DOHH2 (cell line): Measurements from ENCODE around the gene MICAL3.

ENCODE experiments used
- H3F3A ChIP-seq: fragments of 200-600 bp; sonication (generic), shearing (Covaris generic); 2 replicates; pipeline ENCODE4 v1.6.0; 2016; ENCODE audit warnings: antibody characterized with exemption, mild to moderate bottlenecking; ENCODE audit not compliant: control insufficient read depth, insufficient read depth
- H3K27ac ChIP-seq: fragments of 200-600 bp; sonication (generic); 2 replicates; pipeline ENCODE4 v1.5.1; 2014; ENCODE audit warnings: low read depth, mild to moderate bottlenecking, low read length, moderate library complexity
- H3K27me3 ChIP-seq: fragments of 200-600 bp; sonication (generic); 2 replicates; pipeline ENCODE4 v1.6.1; 2014; ENCODE audit warnings: mild to moderate bottlenecking, low read length, mixed read lengths; ENCODE audit not compliant: control insufficient read depth
- H3K36me3 ChIP-seq: fragments of 200-600 bp; sonication (generic); 2 replicates; pipeline ENCODE4 v1.6.1; 2014; ENCODE audit warnings: mild to moderate bottlenecking, low read length, moderate library complexity, mixed read lengths; ENCODE audit not compliant: control insufficient read depth
- H3K4me1 ChIP-seq: fragments of 200-600 bp; sonication (generic); 2 replicates; pipeline ENCODE4 v1.6.1; 2014; ENCODE audit warnings: mild to moderate bottlenecking, low read length, mixed read lengths; ENCODE audit not compliant: control insufficient read depth
- H3K4me2 ChIP-seq: fragments of 200-600 bp; sonication (generic); 2 replicates; pipeline ENCODE4 v1.6.0; 2014; ENCODE audit warnings: mild to moderate bottlenecking, low read length, moderate library complexity
- H3K4me3 ChIP-seq: fragments of 200-600 bp; sonication (generic); 2 replicates; pipeline ENCODE4 v1.5.1; 2014; ENCODE audit warnings: mild to moderate bottlenecking, low read length, mixed read lengths
- H3K79me2 ChIP-seq: fragments of 200-600 bp; sonication (generic); 2 replicates; pipeline ENCODE4 v1.6.1; 2014; ENCODE audit warnings: mild to moderate bottlenecking, low read length, mixed read lengths; ENCODE audit not compliant: control insufficient read depth
- H3K9me2 ChIP-seq: fragments of 200-600 bp; sonication (generic); replicated peaks from 2 replicates; pipeline ENCODE4 v1.6.1; 2014; ENCODE audit warnings: mild to moderate bottlenecking, low read length, mixed read lengths; ENCODE audit not compliant: control insufficient read depth
- H3K9me3 ChIP-seq: fragments of 200-600 bp; sonication (generic); 2 replicates; pipeline ENCODE4 v1.6.1; 2014; ENCODE audit warnings: antibody characterized with exemption, low read length, mixed read lengths; ENCODE audit not compliant: control insufficient read depth, insufficient read depth
- H4K20me1 ChIP-seq: fragments of 200-600 bp; sonication (generic); 2 replicates; pipeline ENCODE4 v1.6.0; 2014; ENCODE audit warnings: low read depth, mild to moderate bottlenecking, antibody characterized with exemption, low read length, moderate library complexity; ENCODE audit not compliant: control insufficient read depth, insufficient read depth
- CTCF ChIP-seq: fragments of 200-600 bp; sonication (generic); IDR thresholded peaks from one replicate; pipeline ENCODE4 v1.5.1; 2014; ENCODE audit warnings: antibody characterized with exemption, mild to moderate bottlenecking, low read depth, low read length; ENCODE audit not compliant: poor library complexity, severe bottlenecking
- EZH2phosphoT487 ChIP-seq: fragments of 200-600 bp; sonication (generic); IDR thresholded peaks from 2 replicates; pipeline ENCODE4 v1.6.1; 2017; ENCODE audit warnings: borderline replicate concordance, mild to moderate bottlenecking, antibody characterized with exemption, low read length, moderate library complexity, mixed read lengths

Gene MICAL3

GRCh38 chr22:17855572-17856290 is 168.6 kb downstream of the MICAL3 start:
- H3K4me1 ChIP-seq: no peaks in the 10 kb centered on the region
- H3K4me3 ChIP-seq: no peak overlapping the region
- H3K9me2 ChIP-seq: no peaks in the 10 kb centered on the region
- no peaks in the 10 kb centered on the region for H3K79me2 ChIP-seq
- H3K27ac ChIP-seq: no peak overlapping the region
- H3K4me2 ChIP-seq: no peak overlapping the region
- H3K9me3 ChIP-seq: no peaks in the 10 kb centered on the region
- H3K36me3 ChIP-seq: peaks cover 5% of the 10 kb centered on the region; the same call in 1 of the 2 replicates
- H3K27me3 ChIP-seq: no peaks in the 10 kb centered on the region
- TF ChIP-seq EZH2phosphoT487: no peak
- no peak for TF ChIP-seq CTCF
- H4K20me1 ChIP-seq: no peaks in the 10 kb centered on the region
- H3F3A ChIP-seq: no peaks in the 10 kb centered on the region

GRCh38 chr22:17853073-17853472 is 171.3 kb downstream of the MICAL3 start:
- H4K20me1 ChIP-seq: no peaks in the 10 kb centered on the region
- no peaks in the 10 kb centered on the region for H3F3A ChIP-seq
- no peaks in the 10 kb centered on the region for H3K4me1 ChIP-seq
- no peaks in the 10 kb centered on the region for H3K9me2 ChIP-seq
- no peak overlapping the region for H3K4me3 ChIP-seq
- no peaks in the 10 kb centered on the region for H3K27me3 ChIP-seq
- peaks cover 5% of the 10 kb centered on the region; the same call in 1 of the 2 replicates for H3K36me3 ChIP-seq
- H3K4me2 ChIP-seq: no peak overlapping the region
- no peaks in the 10 kb centered on the region for H3K79me2 ChIP-seq
- H3K9me3 ChIP-seq: no peaks in the 10 kb centered on the region
- H3K27ac ChIP-seq: no peak overlapping the region
- TF ChIP-seq CTCF: no peak
- no peak for TF ChIP-seq EZH2phosphoT487

- Histone ChIP-seq H3K4me3 (no peak overlapping the region), H3K4me1 (no peaks in the 10 kb centered on the region), H3K79me2 (no peaks in the 10 kb centered on the region), H3K27me3 (no peaks in the 10 kb centered on the region), H3K9me3 (no peaks in the 10 kb centered on the region), H3K4me2 (no peak overlapping the region), H3K27ac (no peak overlapping the region), H4K20me1 (no peaks in the 10 kb centered on the region), H3F3A (no peaks in the 10 kb centered on the region), H3K36me3 (peaks cover 5% of the 10 kb centered on the region; the same call in 1 of the 2 replicates), H3K9me2 (no peaks in the 10 kb centered on the region)
- no peak for TF ChIP-seq CTCF
- TF ChIP-seq EZH2phosphoT487: no peak
Observed at GRCh38 chr22:17851759-17852158, 172.6 kb downstream of the MICAL3 start.
